HCEC 1CT (cell line): ENCODE results near the gene PTPN14.

Experiments
- DNase-seq: peaks from one replicate; pipeline ENCODE4 v3.0.0-alpha.2; 2017

Gene PTPN14

DNA sequence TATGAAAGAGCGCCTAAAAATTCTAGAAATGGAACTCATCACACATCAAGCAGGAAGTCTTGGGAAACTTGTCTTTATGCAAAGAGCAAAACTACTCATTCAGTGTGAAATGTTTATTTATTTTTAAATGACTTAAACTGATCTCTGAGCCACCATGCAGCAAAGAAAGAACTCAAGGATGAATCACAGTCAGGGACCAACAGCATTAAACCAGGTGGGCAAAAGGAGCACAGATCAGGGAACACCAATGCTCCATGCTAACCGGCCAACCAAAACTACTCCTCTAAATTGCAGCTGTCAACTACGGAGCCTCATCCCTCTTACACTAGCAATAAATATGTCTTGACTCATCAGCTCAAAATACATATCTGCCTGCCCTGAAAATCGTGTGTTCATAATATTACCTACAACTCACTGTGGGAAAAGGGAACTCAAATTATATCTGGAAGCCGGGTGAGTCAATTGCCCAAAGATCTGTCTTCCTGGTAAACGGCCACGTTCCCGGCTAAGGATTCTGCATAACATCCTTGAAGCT, 129.2 kb downstream of the PTPN14 start:
- peak; percentile 97 for DNase-seq

DNA sequence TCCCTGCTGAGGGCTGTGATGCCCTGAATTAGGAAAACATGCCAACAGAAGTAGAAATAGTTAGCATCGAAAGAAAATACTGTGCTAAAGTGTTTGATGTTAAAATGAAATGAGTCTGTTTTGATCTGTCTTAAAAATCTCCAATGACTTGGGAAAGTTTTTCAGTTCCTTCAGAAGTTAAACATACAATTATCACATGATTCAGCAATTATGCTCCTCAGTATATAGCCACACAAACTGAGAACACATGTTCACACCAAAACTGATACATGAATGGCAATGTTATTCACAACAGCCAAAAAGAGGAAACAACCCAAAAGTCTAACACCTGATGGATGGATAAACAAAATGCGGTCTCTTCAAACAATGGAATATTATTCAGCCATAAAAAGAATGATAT, 130.6 kb downstream of the PTPN14 start:
- DNase-seq: no peak

DNA sequence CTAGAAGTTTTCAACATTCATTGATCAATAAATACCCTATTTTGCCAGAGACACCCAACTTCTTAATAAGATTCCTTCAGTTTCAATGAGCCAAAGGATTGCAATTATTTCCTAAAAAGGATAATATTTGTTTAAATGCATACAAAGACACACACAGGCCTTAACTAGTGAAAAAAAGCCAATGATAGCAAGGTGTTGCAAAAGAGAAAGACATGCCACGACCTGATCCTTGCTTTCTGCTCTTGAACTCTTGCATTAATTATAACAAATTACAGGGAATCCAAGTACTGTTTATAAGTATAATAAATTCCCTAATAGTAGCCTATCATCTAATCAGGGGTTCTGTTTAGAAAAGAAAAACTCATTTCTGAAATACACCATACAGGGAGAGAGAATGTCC, 131.1 kb downstream of the PTPN14 start:
- DNase-seq: no peak

DNA sequence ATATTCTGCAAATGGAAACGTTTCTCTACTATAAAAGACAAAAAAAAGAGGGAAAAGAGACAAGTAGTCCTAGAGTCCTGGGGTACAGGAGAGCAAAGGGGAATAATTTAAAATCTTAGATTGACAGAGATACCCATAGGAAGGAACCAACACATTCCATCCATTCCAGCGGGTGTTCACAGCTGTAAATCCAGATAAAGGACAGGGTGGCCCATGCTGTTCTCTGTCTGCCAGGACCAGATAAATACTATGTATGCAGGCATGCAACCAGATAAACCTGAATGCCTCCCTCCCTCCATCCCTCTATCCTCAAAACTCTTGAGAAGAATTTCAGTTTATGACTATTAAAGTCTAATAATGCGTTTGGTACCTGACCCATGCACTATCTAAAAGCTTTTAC, 131.8 kb downstream of the PTPN14 start:
- no peak for DNase-seq

DNA sequence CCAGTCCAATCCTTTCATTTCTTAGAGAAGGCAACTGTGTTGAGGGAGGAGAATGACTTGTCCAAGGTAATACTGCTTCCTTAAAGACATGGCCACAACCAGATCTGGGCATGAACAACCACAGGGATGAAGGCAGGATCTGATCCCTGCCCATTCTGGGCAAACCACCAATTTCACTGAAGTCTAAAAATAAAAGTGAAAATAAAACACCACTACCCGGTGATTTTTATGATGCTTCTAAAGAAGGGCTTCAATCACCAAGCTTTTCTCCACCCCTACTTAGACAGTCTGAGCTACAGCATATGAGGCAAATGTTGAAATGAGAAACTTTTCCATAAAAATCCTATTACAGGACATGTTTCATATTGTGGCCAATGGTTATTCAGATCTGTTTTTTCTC, 133.0 kb downstream of the PTPN14 start:
- DNase-seq: no peak

DNA sequence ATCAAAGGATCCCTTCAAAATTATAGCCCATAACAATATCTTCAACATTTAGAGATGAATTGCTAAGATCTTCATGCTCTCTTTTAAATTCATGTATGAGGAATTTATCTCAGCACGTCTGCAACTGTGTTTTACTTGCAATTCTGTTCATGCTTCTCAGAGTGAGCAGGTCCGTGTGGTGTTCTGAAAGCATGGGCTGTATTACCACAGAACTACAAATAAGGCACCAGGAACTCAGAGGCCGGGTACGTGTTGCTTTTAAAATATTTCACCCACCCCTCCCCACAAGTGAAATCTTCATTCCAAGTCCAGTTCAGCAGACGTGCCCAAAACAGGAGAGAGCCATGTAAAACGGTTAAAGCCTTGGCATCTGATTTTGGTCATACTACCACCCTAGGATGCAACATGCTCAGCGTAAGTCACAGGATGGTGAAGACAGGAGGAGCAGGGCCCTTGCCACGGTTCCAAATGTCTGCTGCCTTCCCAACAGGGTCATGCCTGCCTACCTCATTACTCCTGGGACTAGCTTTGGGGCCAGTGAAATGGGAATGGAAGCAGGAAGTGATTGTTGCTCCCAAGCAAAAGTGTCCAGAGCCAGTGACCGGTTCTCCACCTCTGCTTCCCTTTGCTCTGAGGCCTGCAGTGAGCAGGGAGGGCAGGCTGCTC, 133.7 kb downstream of the PTPN14 start:
- no peak for DNase-seq

DNA sequence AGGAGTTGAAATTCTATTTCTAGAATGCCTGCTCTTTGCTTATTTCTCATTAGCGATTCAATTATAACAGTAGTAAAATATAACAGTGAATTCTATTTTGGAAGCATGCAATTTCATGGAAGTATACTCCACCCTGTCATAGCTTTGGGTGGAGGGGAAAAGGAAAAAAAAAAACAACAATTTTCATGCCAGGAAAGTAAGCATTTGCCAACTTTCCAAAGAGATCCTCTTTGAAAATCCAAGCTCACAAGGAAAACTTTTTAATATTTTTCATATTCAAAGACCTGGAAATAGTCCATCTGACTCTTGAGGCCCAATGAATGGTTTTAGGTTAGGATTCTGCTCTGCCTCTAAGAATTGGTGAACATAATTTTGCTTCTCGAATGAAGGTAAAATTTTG, 134.5 kb downstream of the PTPN14 start:
- no peak for DNase-seq

DNA sequence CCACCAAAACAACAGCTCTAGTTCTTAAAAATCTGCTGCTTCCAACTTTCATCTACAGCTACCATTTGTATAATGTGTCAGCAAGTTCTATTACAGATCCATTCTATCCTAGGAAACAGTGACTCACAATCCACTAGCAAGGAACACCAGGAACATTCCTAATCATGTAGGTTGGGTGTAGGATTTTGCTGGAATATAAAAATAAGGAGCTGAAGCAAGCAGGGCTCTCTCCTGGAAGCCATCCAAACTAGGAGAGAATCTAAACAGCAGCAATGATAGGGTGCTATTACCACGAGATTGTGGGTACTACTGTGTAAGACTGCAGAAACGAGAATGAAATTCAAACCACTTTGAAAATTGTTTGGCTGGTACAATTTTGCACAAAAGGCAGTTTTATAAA, 135.0 kb downstream of the PTPN14 start:
- peak; percentile 81 for DNase-seq

DNA sequence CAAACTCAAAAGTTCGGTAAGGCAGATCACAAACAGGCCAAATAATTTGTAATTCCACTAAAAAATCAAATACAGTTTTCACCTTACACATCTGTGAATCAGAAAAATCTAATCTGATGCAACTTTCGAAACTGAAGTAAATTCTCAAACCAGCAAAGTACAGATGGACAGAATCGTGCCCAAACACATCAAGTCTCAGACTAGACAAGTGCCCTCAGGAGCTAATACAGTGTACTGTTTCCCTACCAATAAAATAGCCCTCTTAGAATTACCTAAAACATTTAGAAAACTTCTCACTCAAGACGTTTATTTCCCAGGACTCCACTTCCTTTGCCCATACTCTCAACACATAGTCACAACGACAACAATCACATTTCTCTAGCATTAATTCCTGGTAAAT, 136.3 kb downstream of the PTPN14 start:
- DNase-seq: no peak

DNA sequence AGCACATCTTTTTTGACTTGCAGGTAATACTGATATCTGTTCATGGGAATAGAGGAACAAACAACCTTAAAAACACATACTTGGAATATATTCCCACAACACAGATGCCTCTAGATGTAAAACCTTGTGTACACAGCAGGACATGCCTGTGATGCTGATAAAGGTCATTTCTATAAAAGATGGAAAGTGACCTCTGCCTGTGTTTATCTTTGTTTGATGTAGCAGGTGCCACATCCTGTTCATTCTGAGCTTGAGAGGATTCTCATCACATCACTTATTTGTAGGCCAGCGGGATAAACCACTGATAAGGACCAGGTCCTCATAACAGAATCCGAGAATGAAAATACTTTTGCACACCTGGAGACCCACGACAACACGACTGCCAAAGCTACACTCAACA, 136.7 kb downstream of the PTPN14 start:
- DNase-seq: no peak

DNA sequence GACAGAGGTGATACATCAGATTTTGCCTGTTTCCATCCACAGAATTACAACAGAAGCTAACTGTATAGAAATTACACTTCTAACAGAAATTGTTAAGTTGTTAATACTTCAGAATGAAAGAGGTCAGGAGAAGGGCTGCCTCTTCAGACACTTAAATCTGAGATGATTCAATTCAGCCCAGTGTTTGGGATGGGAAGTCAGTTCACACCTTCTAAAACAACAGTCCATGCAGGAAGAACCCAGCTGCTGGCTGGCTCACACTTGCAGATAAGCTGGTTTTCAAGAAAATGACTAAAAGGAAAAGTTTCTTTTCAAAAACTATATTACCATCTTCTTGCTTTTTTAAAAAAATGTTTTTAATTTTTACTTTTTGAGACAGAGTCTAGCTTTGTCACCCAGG, 138.1 kb downstream of the PTPN14 start:
- DNase-seq: no peak

DNA sequence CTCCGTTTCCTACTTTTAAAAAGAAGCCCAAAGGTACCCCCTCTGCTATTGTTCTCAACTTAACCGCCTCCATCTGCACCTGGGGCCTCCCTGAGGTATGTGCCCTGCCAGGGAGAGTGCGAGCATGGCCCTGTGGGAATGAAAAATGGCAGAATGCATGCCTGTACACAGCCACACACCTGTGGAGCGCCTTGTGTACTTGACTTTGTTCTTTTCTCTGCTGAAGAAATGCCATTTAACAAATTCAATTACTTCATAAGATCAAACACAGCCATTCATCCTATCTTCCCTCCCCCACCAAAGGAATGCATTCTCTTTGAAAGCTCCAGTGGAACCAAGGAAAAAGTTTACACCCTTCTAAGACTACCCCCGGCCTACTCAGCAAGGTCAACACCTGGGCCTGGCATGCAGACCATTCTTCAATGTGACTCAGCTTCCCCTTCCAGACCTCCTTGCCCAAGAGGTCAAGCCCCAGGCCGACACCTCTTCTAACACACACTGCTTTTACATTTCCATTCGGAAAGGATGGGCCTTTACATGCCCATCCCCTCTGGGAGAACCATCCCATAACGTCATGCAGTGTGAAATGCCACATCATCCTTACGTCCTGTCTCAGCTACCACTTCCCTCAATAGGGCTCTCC, 146.7 kb downstream of the PTPN14 start:
- peak; percentile 55 for DNase-seq

DNA sequence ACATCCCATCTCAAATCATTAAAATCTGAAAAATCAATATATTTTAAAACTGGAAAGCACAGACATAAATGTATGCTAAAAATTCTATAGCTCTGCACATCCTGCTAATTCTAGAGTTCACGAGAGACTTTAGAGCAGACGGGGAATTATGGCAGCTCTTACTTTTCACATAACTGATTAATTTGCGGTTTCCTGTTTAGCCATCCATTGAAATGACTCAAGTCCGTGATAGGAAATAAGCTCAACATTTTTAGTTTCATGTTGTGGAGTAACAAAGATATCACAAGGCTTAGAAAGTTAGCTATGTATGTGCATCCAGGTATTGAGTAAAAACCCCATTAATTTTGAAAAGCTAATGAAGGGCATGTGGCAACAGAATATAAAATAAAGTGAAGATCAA, 147.2 kb downstream of the PTPN14 start:
- DNase-seq: peak; percentile 71

DNA sequence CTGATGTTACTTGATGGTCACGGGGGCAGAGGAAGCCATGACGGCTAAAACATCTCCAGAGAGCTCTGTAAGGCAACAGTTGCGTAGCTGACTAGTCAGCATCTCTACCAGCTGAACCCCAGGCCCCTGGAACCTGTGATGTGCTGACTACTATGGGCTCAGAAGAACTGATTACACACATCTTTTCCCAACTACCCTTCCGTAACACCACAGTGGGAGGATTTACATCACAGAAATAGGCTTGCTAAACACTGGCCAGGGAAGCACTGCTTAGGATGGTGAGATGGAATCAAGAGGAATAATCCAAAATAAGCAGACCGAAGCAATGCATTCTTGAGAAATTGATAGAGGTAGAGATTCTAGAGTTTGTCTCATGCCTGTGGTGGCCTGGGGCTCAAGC, 148.0 kb downstream of the PTPN14 start:
- DNase-seq: no peak

DNA sequence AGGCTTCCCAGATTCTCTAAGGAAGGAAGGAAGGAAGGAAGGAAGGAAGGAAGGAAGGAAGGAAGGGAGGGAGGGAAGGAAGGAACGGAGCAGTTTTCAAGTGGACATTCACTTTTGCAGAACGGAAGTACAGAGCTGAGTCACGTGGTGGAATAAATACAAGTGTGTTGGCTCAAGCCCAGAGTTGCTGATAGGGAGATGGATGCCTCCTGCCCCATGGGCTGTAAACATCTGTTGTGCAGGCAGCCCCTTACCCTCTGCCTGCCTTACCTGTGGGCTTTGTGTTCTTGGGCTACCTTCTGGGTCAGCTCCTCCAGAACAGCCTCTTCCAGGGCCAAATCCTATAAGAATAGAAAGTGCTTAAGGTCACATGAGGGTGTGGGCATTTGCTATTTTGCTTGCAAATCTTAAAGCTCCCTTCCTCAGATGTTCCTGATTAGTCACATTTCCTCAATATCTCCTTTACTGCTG, 148.8 kb downstream of the PTPN14 start:
- DNase-seq: peak; percentile 58

DNA sequence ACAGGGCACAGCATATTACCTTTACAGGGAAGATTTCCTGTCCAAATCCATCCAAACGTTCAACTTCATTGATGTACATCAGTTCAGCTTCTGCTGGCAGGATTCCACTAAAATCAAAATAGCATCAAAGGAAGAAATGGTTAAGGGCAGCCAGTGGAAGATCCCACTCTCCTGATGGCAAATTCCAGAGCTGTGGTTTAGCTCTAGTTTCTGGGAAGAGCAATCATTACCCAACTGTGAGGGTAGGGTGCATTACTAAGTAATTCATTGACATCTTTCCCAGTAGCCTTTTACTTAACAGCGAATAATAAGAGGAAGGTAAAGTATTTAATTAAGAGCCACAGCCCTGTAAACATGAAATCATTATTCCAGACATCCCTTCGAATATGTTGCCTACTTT, 149.7 kb downstream of the PTPN14 start:
- no peak for DNase-seq

DNA sequence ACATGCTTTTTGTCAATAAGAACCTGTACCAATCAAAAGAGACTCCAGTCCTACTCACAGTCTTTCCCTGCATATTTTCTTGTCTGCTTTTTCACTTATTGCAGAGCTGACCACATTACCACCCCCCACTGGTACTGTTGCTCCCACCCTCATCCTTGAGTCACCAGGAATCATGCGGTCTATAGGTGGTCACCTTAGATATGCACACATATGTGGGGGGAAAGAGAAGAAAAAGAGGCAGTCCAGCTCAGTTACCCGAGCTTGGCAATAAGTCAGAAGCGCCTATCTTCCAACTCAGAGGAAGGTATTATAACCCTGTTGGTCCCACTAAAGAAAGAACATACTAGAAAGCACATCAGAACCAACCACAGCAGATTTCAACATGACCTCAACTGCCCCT, 151.3 kb downstream of the PTPN14 start:
- no peak for DNase-seq

DNA sequence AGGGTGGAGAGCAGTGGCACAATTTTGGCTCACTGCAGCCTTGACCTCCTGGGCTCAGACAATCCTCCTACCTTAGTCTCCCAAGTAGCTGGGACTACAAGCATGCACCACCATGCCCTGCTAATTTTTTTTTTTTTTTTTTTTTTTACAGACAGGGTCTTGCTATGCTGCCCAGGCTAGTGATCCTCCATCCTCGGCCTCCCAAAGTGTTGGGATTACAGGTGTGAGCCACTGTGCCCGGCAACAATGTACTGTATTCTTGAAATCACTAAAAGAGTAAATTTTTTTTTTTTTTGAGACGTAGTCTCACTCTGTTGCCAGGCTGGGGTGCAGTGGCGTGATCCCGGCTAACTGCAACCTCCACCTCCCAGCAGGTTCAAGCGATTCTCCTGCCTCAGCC, 152.9 kb downstream of the PTPN14 start:
- no peak for DNase-seq

DNA sequence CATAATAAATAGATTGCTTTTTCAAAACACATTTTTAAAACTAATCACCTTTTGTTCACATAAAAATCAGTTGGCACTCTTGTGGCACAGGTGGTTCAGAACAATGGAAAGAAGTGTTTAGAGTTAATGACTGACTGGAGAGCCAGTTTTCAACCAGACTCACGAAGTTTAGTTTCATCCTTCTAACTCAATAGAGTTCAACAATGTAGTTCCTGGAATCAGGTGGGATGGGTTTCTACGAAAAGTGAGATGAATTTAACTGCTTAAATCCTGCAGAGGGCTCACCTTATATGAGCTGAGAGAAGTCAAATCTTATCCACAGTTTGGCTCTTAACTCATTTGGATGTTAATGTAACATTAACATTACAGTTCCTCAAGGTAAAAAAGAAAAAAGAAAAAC, 153.9 kb downstream of the PTPN14 start:
- DNase-seq: no peak

DNA sequence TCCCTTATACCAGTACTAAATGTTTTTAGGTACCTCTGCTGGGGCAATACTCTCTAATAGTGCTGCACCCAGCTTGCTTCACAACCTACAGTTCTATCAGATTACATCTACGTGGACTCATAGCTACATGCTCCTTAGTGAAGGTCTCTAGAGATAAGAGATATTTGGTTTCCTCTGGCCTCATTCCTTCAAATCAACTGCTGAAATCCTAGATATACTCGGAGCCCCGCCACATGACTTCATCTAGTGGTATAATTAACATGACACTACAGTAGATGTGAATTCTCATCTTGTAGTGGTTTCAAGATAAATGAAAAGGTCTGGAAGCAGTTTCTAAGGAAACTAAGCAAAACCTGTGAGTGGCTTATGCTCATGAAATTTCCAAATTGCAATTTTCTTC, 155.1 kb downstream of the PTPN14 start:
- DNase-seq: no peak

DNA sequence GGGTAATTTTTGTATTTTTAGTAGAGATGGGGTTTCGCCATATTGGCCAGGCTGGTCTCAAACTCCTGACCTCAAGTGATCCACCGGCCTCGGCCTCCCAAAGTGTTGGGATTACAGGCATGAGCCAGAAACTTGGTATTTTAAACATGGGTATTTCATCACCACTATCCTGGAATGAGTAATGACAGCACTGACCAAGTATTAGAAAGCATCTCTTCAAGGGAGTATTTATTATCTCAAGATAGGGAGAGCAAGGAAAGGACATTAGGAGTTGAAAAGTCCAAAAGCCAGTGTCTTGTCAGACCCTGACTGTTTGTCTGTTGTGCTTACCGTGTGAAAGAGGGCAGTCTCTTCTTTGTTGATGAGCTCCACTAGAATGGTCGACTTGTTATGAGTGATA, 156.8 kb downstream of the PTPN14 start:
- DNase-seq: peak; percentile 94

DNA sequence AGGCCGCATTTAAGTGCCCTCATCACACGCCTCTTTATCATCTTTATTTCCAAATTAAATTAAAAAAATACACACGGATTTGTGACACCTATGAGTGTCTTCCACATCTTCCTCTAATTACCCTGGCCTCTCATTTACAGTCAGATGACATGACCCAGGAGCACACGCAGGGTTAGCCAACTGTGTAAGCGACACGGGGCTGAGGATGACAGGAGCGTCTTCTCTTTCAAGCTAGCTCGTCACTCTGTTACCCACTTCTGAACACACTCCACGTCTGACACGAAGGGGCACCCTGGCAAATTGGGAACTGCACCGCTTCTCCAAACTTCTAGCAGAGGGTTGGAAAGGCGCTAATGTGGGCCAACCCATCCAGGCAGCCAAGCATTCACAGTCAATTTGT, 158.3 kb downstream of the PTPN14 start:
- no peak for DNase-seq

DNA sequence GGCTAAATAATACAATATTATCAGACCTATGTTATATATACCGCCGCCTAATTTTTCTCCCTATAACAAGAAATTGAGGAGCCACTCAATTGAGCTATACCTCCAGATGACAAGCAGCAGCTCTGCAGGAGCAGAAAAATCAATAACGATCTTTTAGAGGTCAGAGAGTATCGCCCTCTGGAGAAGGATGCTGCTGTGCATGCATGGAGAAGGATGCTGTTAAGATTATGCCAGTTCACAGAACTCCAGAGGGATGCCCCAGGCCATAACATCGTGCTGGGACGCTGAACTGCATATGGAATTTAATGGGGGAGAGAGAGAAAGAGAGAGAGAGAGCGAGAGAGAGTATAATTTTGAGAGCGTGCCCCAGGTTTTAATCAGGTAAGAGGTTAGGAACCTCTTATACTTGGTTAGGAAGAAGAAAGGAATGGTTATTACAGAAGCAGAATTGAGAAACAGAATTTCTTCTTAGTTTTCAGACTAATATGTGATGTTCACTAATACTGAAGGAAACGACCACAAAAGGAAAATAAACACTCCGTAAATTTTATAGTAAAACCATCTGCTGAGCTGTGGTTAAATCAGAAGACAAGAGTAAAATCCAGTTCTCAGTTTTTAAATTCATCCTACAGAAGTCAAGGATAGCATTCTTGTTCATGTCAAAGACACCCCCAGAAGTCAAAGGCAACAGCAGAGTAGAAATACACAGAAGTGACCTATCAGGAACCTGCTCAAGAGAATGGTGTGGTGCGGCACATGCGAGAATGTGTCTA, 159.3 kb downstream of the PTPN14 start:
- DNase-seq: no peak

DNA sequence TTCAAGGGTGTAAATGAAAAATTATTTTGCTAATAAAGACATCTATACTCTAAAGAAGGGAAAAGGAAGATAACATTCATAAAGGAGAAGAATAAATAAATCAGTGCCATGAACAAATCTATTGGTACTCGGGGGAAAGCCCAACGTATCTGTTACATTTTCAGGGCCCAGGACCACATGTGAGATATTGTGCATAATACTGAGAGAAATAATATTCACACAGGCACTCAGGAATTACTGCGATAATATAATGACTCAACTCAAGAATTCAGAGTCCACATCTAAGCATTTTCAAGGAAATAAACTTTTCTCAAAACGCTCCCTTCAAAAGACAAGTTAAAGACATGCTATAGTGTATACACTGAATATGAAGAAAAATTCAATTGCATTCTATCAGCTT, 161.7 kb downstream of the PTPN14 start:
- no peak for DNase-seq
